Endometrial microvascular endothelial cells (primary cell): ENCODE measurements around the gene TMEM63A. TPM values are rescaled to one million over a fixed set of nuclear protein-coding genes. Genes with fewer than 3 reads are reported as not detected.
"Not testable (repeated sequence)": the region's sequence is repeated elsewhere in the genome, so short reads cannot be mapped to it uniquely, and the experiment has no call there.

Experiments used
- in situ Hi-C: cut with HindIII; loops from 2 replicates; pipeline ENCODE4 v1.10.0; 2017; ENCODE audit warnings: low sequenced_read_pairs, low pct_unique_long_range_greater_than_20kb; ENCODE audit errors: inconsistent ontology term
- total RNA-seq: library from RNA; depleted of rRNA; stranded (reverse); fragments of >200 nt; gene quantifications from one replicate; pipeline ENCODE4 v1.2.3, GENCODE V29; 2015; ENCODE audit errors: inconsistent ontology term

TMEM63A gene
- total RNA-seq, 1 donor from 2014 or later, result 16.0 TPM

GRCh38 chr1:225888289-225888897 lies 6.2 kb upstream of the TMEM63A start:
- in situ Hi-C loops, result no loop called here

- in situ Hi-C loops, result not testable (repeated sequence)
These were observed 5.5 kb upstream of the TMEM63A start for GRCh38 chr1:225887554-225888288.

DNA sequence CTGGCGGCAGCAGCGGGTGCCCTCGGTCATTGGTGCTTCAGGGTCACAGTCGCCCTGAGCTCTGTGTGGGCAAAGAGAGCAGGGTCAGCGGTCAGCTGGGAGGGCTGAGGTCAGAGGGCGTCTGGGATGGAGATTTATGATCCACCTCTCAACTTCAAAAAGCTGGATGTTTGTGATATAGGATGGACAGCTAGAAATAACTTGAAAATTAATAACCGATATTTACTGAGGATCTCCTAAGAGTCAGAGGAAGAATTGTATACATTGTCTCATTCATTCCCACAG lies 4.8 kb upstream of the TMEM63A start:
- in situ Hi-C loops, result no loop called here

DNA sequence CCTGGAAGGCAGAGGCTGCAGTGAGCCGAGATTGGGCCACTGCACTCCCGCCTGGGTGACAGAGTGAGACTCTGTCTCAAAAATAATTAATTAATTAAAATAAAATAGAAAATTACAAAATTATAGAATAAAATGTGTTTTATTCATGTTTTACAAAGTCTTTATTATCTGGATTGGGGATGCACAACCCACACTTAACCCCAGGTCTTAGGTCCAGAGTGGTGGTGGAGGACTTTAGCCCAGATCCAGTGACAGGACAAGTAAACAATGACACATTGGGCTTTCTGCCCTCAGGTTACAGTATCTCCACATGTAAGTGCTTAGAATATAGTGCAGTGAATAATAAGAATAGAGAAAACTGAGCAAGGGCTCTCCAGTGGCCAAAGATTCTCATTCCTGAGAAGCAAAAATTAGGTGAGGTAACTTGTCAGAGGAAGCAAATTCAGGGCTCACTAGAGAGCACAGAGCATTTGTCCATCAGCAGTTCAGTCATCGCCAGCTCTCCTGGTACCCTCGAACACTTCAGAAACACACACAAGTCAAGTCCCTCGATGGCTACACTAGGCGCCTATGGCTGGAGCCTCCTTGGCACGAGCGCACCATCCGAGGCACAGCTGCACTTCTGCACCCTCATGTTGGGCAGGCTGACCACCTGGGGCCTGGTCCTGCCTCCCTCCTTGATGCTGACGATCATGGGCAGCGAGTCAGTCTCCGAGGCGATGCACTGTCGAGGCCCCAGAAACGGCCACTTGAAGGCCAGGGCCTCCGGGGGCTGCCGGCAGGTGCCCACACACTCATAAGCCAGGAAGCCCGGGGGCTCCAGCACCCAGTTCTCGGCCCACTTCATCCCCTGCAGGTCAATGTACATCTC lies 4.2 kb upstream of the TMEM63A start:
- in situ Hi-C loops, result no loop called here

DNA sequence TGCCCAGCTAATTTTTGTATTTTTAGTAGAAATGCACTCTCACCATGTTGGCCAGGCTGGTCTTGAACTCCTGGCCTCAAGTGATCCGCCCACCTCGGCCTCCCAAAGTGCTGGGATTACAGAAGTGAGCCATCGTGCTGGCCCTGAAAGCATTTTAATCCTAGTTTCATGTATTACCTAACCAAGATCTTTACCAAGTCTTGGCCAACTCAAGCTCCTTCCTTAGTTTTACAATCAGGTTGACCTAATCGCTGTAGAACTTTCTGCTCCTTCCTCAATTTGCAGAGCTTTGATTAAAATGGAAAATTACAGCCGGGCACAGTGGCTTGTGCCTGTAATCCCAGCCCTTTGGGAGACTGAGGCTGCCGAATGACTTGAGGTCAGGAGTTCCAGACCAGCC lies 3.2 kb upstream of the TMEM63A start:
- in situ Hi-C loops, result no loop called here

DNA sequence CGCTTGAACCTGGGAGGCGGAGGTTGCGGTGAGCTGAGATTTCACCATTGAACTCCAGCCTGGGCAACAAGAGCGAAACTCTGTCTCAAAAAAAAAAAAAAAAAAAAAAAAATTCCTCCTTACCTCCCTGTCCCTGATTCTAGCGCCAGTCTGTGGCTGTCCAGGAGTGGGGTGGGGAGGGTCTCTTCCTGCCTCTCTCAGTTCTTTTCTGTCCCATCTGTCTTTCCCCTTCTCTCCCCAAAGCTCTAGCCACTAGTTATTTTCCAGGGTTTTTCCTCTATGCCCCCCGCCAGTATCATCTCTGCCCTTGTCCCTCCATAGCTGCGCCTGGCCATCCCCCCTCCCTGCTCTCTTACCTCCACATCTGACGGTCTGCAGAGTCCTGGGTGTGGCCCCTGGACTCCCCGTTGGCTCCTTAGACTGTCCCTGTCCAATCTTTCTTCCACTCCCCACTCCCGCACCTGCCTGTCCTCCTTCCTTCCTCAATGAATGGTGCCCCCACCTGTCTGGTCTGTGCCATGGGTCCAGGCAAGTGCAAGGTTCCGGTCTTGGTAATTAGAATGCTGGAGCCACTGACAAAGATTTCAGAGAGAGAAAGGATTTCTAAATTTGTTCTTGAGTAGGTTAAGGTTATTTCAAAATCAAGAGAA lies 1.6 kb upstream of the TMEM63A start:
- in situ Hi-C loops, result no loop called here

DNA sequence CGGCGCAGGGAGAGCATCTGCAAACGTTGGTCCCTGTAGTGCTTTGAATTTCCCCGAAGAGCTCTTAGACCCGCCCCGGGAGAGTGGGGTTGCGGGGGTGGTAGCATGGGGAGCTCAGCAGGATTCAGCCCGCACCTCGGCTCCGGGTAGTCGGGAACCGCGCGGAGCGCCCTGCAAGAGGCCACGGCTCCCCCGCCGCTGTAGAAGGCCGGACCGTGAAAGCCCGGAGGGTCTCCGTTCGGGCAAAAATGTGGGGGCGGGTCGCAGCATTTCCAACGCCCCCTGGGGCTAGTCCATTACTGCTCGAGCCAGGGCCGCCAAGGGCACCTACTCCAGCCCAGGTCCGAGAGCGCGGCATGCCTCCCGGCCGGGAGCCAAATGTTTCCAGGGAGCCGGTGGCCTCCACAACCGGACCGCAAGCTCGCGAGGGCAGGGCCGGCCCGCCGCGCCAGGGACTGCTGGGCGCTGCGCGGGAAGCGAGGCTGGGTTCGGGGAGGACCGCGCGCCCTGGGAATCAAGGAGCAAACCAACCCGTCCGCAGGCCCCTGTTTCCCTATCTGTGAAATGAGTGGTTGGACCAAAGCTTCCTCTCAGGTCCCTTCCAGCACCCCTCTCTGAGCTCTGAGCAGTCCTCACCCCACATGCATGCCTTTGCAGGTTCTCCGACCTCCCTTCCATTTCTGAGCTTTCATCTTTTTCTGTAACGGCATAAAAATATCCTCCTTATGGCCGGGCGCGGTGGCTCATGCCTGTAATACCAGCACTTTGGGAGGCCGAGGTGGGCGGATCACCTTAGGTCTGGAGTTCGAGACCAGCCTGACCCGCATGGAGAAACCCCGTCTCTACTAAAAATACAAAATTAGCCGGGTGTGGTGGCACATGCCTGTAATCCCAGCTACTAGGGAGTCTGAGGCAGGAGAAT lies 775 bp upstream of the TMEM63A start:
- in situ Hi-C loops, result no loop called here

DNA sequence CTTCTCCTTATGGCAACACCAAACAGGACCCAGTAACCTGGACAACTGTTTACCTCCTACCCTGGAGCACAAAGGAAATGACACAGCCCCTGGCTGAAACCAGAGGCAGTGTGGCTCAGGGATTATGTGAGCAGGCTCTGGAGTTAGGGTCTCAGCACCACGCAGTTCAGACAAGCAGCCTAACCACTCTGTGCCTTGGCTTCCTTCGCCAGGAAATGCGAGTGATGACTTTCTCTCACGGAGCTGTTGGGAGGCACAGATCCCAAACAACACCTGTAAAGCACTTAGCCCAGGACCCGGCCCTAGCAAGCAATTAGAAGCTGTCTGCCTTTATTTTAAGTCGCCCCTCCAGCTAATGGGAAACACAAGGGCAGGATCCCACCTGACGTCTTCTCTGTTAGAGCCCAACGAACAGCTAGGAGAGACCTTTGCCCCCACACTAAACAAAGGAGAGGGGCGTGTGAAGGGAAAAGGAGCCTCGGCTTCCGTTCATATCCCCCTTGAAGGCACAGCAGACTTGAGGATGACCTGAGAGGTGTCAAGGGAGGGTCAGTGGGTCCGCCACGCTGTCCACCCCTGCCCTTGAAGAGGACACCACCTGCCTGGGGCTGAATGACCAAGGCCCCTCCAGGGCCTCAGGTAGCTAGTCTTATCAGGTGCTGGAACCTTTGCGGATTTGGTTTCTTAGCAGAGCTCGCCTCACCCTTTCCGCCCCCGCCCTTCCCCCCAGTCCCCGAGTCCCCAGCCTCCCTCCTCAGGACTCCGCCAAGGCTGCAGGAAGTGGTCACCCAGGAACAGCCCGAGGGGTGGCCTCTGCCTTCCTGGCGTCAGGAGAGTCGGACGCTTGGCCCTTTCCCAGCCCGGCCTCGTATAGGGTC lies 860 bp downstream of the TMEM63A start:
- in situ Hi-C loops, result no loop called here

DNA sequence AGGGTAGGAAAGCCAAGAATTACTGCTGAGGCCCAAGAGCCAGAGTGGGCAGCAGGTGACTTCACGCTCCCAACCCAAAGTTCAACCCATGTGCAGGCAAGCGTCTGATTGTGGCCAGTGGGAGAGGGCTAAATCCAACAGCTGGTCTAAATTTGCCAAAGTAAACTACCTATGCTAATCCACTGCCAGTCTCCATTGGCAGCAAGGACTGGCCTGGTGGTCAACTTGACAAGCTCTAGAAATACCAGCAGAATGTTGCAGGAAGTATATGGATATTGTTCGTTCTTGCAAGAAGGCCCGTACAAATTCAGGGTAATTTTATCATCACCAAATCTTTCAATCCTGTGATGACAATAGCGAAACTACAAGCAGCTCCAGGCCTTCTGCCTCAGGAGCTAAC lies 1.5 kb downstream of the TMEM63A start:
- in situ Hi-C loops, result no loop called here

GRCh38 chr1:225880222-225880588 lies 2.0 kb downstream of the TMEM63A start:
- in situ Hi-C loops, result no loop called here

DNA sequence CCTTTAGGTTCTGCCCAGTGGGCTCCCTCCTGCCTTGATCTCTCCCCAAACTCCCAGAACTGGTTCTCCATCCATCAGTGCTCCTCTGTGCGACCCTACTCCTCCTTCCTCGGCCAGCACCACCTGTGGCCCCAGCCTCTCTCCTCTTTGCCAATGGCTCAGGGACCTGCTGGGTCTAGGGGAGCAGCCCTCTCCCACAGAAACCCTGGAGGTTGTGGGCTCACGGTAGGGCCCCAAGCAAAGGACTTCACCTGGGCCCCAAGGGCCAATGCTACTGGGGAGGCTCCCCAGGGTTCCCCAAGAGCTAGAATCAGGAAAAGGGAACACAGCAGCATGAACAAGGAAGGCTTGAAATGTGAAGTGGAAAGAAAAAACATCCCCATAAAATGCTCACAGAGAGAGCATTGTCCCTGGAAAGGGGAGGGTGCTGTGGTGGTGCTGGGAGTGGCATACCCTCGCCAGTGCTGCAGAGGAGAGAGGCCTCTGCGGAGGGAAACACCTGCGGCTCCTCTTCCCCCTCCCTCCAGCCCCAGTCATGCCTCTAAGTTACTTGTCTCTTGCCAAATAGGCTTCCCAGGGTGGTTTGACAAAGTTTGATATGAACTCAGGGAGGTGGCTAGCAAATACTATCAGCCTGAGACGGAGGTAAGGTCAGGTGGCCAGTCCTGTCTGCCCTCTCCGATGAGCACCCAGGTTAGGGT lies 2.5 kb downstream of the TMEM63A start:
- in situ Hi-C loops, result no loop called here

GRCh38 chr1:225878282-225878681 lies 3.9 kb downstream of the TMEM63A start:
- in situ Hi-C loops, result no loop called here

- in situ Hi-C loops, result no loop called here
These were observed 4.6 kb downstream of the TMEM63A start for GRCh38 chr1:225877580-225877979.

DNA sequence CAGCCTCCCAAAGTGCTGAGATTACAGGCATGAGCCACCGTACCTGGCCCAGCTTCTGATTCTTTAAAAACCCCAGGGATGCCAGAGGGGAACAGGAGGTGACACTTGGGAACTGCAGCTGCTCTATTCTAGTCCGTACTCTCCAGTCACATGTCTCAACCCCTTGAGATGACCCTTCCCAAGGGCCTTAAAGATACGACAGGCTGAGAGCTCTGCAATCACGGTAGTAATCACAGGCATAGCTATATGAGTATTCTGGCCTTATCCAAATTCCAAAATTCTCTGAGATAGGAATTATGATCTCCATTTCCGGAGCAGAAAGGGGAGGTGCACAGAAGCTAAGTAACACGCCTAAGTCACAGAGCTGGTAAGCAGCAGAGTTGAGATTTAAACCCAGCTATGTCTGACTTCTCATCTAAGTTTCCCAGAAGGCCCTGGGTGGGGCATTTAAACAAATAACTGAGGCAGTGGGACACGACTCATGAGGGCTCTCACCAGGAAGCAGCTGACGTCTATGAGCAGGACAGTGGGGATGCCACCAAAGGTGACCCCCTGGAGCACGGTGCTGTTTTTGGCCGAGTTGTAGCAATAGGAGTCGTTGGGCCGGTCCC lies 5.2 kb downstream of the TMEM63A start:
- in situ Hi-C loops, result no loop called here

GRCh38 chr1:225875044-225875815 lies 7.0 kb downstream of the TMEM63A start:
- in situ Hi-C loops, result no loop called here

GRCh38 chr1:225874431-225874830 lies 7.7 kb downstream of the TMEM63A start:
- in situ Hi-C loops, result no loop called here
